Endothelial cell (in vitro differentiated cells): ENCODE measurements around the gene TRAF3IP1. TPM values are rescaled to one million over a fixed set of nuclear protein-coding genes. Genes with fewer than 3 reads are reported as not detected.
A peak's percentile ranks its signal among the peaks of the same experiment; 100 is the strongest.

Experiments
- DNase-seq: peaks from one replicate; pipeline ENCODE4 v3.0.0; 2021; ENCODE audit warnings: low spot score
- H3K27ac Mint-ChIP-seq: one replicate; pipeline ENCODE4 v1.8.0; 2021; ENCODE audit warnings: mixed read lengths, inconsistent platforms; ENCODE audit not compliant: unreplicated experiment
- H3K27me3 Mint-ChIP-seq: one replicate; pipeline ENCODE4 v1.8.0; 2021; ENCODE audit warnings: mild to moderate bottlenecking, moderate library complexity, mixed read lengths, inconsistent platforms; ENCODE audit not compliant: unreplicated experiment
- H3K36me3 Mint-ChIP-seq: one replicate; pipeline ENCODE4 v1.8.0; 2021; ENCODE audit warnings: mild to moderate bottlenecking, low read depth, mixed read lengths, inconsistent platforms; ENCODE audit not compliant: unreplicated experiment
- H3K4me1 Mint-ChIP-seq: one replicate; pipeline ENCODE4 v1.8.0; 2021; ENCODE audit warnings: mild to moderate bottlenecking, mixed read lengths, inconsistent platforms; ENCODE audit not compliant: unreplicated experiment
- H3K4me3 Mint-ChIP-seq: one replicate; pipeline ENCODE4 v1.8.0; 2021; ENCODE audit warnings: mild to moderate bottlenecking, mixed read lengths, inconsistent platforms; ENCODE audit not compliant: unreplicated experiment
- H3K9me3 Mint-ChIP-seq: one replicate; pipeline ENCODE4 v1.8.0; 2021; ENCODE audit warnings: mixed read lengths, inconsistent platforms; ENCODE audit not compliant: unreplicated experiment
- total RNA-seq: library from RNA; stranded (reverse); fragmentation: NEBNext Ultra II Directional; extraction: Animal tissue kit (Norgen Biotek cat#: 25700); gene quantifications from one replicate; pipeline ENCODE4 v1.2.1, GENCODE V29; 2021; ENCODE audit not compliant: unreplicated experiment
- TF ChIP-seq, protein P1 (sequence below): fragments of 200-600 bp; sonication (generic); IDR thresholded peaks from one replicate; pipeline ENCODE4 v1.5.0; 2021; ENCODE audit warnings: antibody characterized with exemption; ENCODE audit not compliant: unreplicated experiment

Gene TRAF3IP1
- total RNA-seq, 1 donor from 2014 or later, result 17.1 TPM

DNA sequence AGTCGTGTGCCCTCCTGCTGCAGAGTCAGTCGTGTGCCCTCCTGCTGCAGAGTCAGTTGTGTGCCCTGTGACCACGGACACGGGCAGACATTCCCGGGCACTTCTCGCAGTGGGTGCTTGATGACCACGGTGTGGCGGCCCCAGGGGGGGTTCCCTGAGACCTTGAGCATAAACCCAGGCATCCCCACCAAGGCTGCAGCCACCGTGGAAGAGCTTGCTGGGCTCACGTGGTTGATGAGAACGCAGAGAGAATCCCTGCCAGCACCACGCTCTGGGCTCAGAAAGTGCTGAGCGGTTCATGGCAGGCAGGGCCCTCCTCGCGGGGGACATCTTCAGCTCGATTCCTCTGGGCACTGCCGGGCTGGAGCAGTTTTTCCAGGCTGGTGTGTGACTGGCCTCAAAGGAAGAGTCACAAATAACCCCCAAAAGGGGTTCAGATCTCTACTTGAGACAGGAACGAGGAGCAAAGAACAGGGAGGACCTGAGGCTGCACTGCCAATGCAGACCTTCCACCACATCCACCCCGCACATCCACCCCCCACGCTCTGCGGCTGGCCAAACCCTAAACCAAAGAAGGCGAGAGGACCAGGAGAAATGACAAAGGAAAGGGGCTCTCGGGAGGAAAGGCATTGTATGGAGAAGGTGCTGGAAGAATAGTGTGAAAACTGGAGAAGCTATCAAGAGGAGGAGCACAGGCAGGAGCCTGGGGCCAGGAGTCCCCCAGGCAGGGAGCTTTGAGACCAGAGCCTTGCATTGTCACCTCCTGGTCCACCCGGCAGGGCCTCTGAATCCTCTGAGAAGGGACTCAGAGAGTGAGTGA lies 23.5 kb upstream of the TRAF3IP1 start:
- TF ChIP-seq, protein P1, sequence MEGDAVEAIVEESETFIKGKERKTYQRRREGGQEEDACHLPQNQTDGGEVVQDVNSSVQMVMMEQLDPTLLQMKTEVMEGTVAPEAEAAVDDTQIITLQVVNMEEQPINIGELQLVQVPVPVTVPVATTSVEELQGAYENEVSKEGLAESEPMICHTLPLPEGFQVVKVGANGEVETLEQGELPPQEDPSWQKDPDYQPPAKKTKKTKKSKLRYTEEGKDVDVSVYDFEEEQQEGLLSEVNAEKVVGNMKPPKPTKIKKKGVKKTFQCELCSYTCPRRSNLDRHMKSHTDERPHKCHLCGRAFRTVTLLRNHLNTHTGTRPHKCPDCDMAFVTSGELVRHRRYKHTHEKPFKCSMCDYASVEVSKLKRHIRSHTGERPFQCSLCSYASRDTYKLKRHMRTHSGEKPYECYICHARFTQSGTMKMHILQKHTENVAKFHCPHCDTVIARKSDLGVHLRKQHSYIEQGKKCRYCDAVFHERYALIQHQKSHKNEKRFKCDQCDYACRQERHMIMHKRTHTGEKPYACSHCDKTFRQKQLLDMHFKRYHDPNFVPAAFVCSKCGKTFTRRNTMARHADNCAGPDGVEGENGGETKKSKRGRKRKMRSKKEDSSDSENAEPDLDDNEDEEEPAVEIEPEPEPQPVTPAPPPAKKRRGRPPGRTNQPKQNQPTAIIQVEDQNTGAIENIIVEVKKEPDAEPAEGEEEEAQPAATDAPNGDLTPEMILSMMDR, result no peak
- peaks cover 4% of the 10 kb centered on the region for H3K4me1 Mint-ChIP-seq
- no peaks in the 10 kb centered on the region for H3K36me3 Mint-ChIP-seq
- H3K4me3 Mint-ChIP-seq, result no peak overlapping the region
- peaks cover 4% of the 10 kb centered on the region for H3K27me3 Mint-ChIP-seq
- H3K9me3 Mint-ChIP-seq, result no peaks in the 10 kb centered on the region
- no peak overlapping the region for H3K27ac Mint-ChIP-seq
- no peak for DNase-seq

DNA sequence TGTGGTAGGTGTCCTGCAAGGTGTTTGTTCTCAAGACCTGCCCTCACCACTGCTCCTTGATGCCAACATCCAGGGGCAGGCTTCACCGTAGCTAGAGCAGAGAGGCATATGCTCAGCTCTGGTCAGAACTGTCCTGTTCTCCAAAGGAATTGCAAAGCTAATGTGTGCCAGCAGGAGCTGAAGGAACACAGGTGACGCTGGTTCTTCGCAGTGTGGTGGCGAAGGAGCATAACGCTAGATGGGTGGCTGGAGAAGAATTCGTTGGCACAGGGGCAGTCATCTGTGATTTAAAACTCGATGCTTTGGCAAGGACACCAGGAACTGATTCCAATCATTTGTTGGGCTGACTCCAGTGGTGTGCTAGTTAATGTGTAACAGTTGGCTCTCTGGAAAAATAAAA lies 20.5 kb upstream of the TRAF3IP1 start:
- DNase-seq, result no peak
- peaks cover 4% of the 10 kb centered on the region for H3K4me1 Mint-ChIP-seq

DNA sequence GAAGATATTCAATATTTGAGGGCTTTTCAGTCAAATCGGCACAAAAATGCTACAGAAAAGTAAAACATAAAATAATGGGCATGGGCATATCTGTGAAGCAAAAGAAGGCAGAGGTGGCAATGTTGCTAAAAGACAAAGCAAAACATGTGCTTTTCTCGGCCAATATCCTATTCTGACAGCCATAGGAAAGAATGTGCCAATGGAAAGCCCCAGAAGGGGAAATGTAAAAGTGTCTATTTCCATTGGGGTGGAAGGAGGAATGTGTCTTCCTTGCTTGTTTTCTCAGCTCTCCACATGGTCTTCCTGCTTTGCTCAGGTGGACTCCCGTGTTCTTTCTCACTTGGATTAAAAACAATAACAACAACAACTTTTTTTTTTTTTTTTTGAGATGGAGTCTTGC lies 18.2 kb upstream of the TRAF3IP1 start:
- Mint-ChIP-seq H3K27me3 (peaks cover 8% of the 10 kb centered on the region), H3K27ac (no peak overlapping the region), H3K9me3 (no peaks in the 10 kb centered on the region), H3K36me3 (no peaks in the 10 kb centered on the region), H3K4me3 (no peak overlapping the region), H3K4me1 (peaks cover 3% of the 10 kb centered on the region)
- DNase-seq, result no peak
- TF ChIP-seq, protein P1, result no peak

More for the DNA sequence above, 20.5 kb upstream of the TRAF3IP1 start:
- TF ChIP-seq, protein P1, result no peak
- Mint-ChIP-seq H3K4me3 (no peak overlapping the region), H3K9me3 (no peaks in the 10 kb centered on the region), H3K27ac (no peak overlapping the region), H3K36me3 (no peaks in the 10 kb centered on the region), H3K27me3 (peaks cover 9% of the 10 kb centered on the region)

DNA sequence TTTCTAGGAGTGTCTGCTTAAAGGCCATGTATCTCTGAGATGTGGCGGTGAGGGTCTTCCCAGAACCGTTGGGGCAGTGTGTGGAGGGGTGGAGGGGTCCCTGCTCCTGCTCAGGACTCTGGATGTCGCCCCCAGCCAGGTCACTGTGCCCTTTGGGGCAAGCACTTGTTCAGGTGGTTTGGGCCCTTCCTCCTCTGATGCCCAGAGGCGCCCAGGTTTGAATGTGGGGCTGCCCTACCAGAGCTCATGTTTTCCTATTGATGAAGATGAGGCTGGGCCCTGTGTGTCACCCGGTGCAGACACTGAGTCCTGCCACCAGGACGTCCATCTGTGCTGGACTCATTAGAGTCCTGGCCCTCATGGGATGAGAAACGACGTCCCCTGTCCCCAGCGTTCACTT lies 17.6 kb upstream of the TRAF3IP1 start:
- Mint-ChIP-seq H3K4me3 (no peak overlapping the region), H3K27me3 (peaks cover 6% of the 10 kb centered on the region), H3K4me1 (peaks cover 2% of the 10 kb centered on the region), H3K36me3 (no peaks in the 10 kb centered on the region), H3K9me3 (no peaks in the 10 kb centered on the region), H3K27ac (no peak overlapping the region)
- DNase-seq, result no peak
- TF ChIP-seq, protein P1, result peak; percentile 38

DNA sequence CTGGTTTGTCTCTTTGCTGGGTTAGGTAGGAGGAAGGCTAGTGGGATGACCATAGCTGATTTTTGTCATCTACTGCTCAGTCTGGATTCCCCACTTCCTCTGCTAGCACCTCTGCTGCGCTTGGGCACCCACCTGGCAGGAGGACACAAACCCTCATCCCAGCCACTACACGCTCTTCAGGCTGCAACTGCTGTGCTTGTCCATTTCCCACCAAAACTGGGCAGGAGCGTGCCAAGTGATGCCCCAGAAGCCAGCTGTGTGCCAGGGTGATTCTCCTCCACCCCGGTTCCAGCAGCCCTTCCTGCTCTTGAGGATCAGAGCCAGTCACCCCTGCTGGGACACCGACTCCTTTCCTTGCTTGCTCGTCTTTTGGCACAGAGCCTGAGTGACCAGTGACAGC lies 16.2 kb upstream of the TRAF3IP1 start:
- Mint-ChIP-seq H3K4me3 (no peak overlapping the region), H3K4me1 (no peaks in the 10 kb centered on the region), H3K27ac (no peak overlapping the region), H3K27me3 (peaks cover 5% of the 10 kb centered on the region), H3K9me3 (no peaks in the 10 kb centered on the region), H3K36me3 (no peaks in the 10 kb centered on the region)
- DNase-seq, result no peak
- TF ChIP-seq, protein P1, result no peak
